BE2C (cell line): ENCODE results near the gene SLAMF7.

Source experiments
- DNase-seq: peaks from one replicate; pipeline ENCODE4 v3.0.0-alpha.2; 2020
- H3K27me3 ChIP-seq: fragments of 250-450 bp; sonication (Bioruptor Pico); 2 replicates; pipeline ENCODE4 v1.5.1; 2020; ENCODE audit warnings: mild to moderate bottlenecking
- H3K36me3 ChIP-seq: fragments of 250-450 bp; sonication (Bioruptor Pico); 2 replicates; pipeline ENCODE4 v1.5.1; 2020; ENCODE audit warnings: mild to moderate bottlenecking
- H3K4me1 ChIP-seq: fragments of 250-450 bp; sonication (Bioruptor Pico); 2 replicates; pipeline ENCODE4 v1.5.1; 2020
- H3K4me3 ChIP-seq: 2 replicates; pipeline ENCODE4 v1.5.1; 2011; ENCODE audit warnings: low read depth, low read length
- H3K9me3 ChIP-seq: fragments of 250-450 bp; sonication (Bioruptor Pico); 2 replicates; pipeline ENCODE4 v1.5.1; 2020
- CTCF ChIP-seq: IDR thresholded peaks from 2 replicates; pipeline ENCODE4 v1.5.1; 2012; ENCODE audit warnings: mild to moderate bottlenecking, low read depth, low read length

SLAMF7 gene

GRCh38 chr1:160772331-160772730 is 33.3 kb downstream of the SLAMF7 start:
- no peak for DNase-seq
- no peak for TF ChIP-seq CTCF
- H3K9me3 ChIP-seq, result no peaks in the 10 kb centered on the region
- H3K27me3 ChIP-seq, result no peaks in the 10 kb centered on the region
- H3K4me3 ChIP-seq, result no peak overlapping the region
- no peaks in the 10 kb centered on the region for H3K4me1 ChIP-seq
- no peaks in the 10 kb centered on the region for H3K36me3 ChIP-seq

GRCh38 chr1:160773093-160773492 is 34.0 kb downstream of the SLAMF7 start:
- no peaks in the 10 kb centered on the region for H3K36me3 ChIP-seq
- H3K4me3 ChIP-seq, result no peak overlapping the region
- H3K27me3 ChIP-seq, result no peaks in the 10 kb centered on the region
- no peaks in the 10 kb centered on the region for H3K4me1 ChIP-seq
- H3K9me3 ChIP-seq, result no peaks in the 10 kb centered on the region
- no peak for TF ChIP-seq CTCF
- no peak for DNase-seq

- no peaks in the 10 kb centered on the region for H3K9me3 ChIP-seq
- H3K27me3 ChIP-seq, result no peaks in the 10 kb centered on the region
- no peak for DNase-seq
- no peak for TF ChIP-seq CTCF
- no peaks in the 10 kb centered on the region for H3K36me3 ChIP-seq
- H3K4me3 ChIP-seq, result no peak overlapping the region
- no peaks in the 10 kb centered on the region for H3K4me1 ChIP-seq
Measured at GRCh38 chr1:160774886-160775719, 36.1 kb downstream of the SLAMF7 start.

GRCh38 chr1:160776178-160776577 is 37.1 kb downstream of the SLAMF7 start:
- no peak for TF ChIP-seq CTCF
- Histone ChIP-seq H3K9me3 (no peaks in the 10 kb centered on the region), H3K36me3 (no peaks in the 10 kb centered on the region), H3K4me3 (no peak overlapping the region), H3K4me1 (no peaks in the 10 kb centered on the region), H3K27me3 (no peaks in the 10 kb centered on the region)
- DNase-seq, result no peak

GRCh38 chr1:160777486-160778089 is 38.5 kb downstream of the SLAMF7 start:
- peak; percentile 28 for DNase-seq
- H3K4me3 ChIP-seq, result no peak overlapping the region
- H3K4me1 ChIP-seq, result no peaks in the 10 kb centered on the region
- H3K36me3 ChIP-seq, result no peaks in the 10 kb centered on the region
- no peaks in the 10 kb centered on the region for H3K27me3 ChIP-seq
- no peaks in the 10 kb centered on the region; the same call in 1 of the 2 replicates for H3K9me3 ChIP-seq
- TF ChIP-seq CTCF, result peak; percentile 54

- TF ChIP-seq CTCF, result no peak
- no peaks in the 10 kb centered on the region for H3K36me3 ChIP-seq
- no peaks in the 10 kb centered on the region; the same call in 1 of the 2 replicates for H3K9me3 ChIP-seq
- H3K4me1 ChIP-seq, result no peaks in the 10 kb centered on the region
- no peaks in the 10 kb centered on the region for H3K27me3 ChIP-seq
- no peak for DNase-seq
- no peak overlapping the region for H3K4me3 ChIP-seq
Measured at GRCh38 chr1:160778976-160779375, 39.9 kb downstream of the SLAMF7 start.
